GM12875 (cell line): ENCODE measurements around the gene NPBWR2.

Experiments
- H3K4me3 ChIP-seq: one replicate; pipeline ENCODE4 v1.5.1; 2011; ENCODE audit warnings: low read depth, low read length, control low read depth
- CTCF ChIP-seq: IDR thresholded peaks from 2 replicates; pipeline ENCODE4 v1.5.1; 2011; ENCODE audit warnings: low read depth, mild to moderate bottlenecking, control low read depth, inconsistent platforms, low read length, moderate library complexity, borderline replicate concordance; ENCODE audit not compliant: insufficient read depth

NPBWR2 gene

GRCh38 chr20:64114356-64114971 lies 7.1 kb upstream of the NPBWR2 start:
- no peak for TF ChIP-seq CTCF
- H3K4me3 ChIP-seq: no peak overlapping the region

DNA sequence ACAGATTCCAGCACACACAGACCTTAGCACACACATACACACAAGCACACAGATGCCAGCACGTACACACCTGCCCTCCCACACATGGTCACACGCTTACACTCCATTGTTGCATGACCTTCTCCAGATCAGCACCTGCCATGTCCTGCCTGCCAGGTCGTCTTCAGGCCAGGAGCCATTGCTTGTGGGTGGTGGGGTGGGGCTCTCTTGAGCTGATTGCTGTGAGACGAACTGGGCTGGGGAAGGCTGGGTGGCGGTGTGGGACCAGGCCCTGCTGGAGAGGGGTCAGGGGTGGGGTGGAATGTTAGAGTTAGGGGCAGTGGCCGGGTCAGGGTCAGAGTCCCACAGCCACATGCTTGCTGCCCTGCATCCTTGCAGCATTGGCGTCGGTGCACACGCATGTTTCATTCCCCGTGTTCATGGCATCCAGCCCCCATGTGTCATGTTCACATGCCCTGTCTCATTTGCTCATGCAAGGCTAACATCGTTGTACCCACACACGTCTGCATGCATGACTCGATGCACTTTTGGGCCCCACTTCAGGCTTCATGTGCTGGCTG lies 6.5 kb upstream of the NPBWR2 start:
- TF ChIP-seq CTCF: no peak

GRCh38 chr20:64113444-64113775 lies 6.0 kb upstream of the NPBWR2 start:
- no peak for TF ChIP-seq CTCF
- no peak overlapping the region for H3K4me3 ChIP-seq

More for the DNA sequence above, 6.5 kb upstream of the NPBWR2 start:
- no peak overlapping the region for H3K4me3 ChIP-seq

DNA sequence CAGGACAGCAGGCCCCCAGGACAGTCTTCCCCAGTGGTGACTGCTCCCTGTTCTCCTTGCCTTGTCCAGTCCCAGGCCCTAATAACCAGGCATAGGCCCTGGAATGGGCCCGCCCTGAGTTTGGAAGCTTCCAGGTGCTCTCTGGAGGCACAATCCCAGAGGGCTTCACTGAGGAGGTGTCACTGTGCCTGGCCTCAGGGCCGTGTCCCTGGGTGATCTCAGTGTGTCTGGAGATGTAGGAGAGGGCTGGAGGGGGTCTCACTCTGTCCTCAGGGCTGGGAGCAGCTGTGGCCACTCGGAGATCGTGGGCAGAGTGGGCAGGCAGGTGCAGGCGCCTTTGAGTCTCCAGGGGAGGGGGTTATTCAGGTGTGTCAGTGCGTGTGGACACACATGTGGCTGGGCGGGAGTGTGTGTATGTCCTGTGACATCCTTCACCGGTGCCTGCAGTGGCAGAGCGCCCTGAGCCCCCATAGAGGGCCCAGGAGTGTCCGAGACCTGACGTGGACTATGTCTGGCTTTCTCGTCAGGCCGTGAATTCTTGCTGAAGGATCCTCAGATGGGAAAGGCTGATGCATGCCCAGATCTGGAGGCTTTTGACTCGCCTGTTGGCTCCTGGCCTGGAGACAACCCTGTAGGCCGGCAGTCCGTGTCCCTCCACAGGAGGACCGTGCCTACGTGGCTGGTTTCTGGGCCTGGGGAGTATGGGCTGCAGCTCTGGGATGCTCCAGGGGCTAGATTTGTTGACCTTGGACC lies 5.5 kb upstream of the NPBWR2 start:
- no peak for TF ChIP-seq CTCF
- no peak overlapping the region for H3K4me3 ChIP-seq

- no peak for TF ChIP-seq CTCF
Observed at GRCh38 chr20:64111841-64112641, 4.7 kb upstream of the NPBWR2 start.

GRCh38 chr20:64110411-64111068 lies 3.2 kb upstream of the NPBWR2 start:
- H3K4me3 ChIP-seq: no peak overlapping the region

More at GRCh38 chr20:64111841-64112641, 4.7 kb upstream of the NPBWR2 start:
- H3K4me3 ChIP-seq: no peak overlapping the region

More at GRCh38 chr20:64110411-64111068, 3.2 kb upstream of the NPBWR2 start:
- TF ChIP-seq CTCF: no peak
